Stimulated activated CD4-positive, alpha-beta T cell treated with anti-CD3 and anti-CD28 coated beads, Interleukin-1b, Interleukin-23, amount 100 ng/mL, for 1 hour (primary cell): ENCODE results near the gene VPS52.
"Not testable (repeated sequence)": the region's sequence is repeated elsewhere in the genome, so short reads cannot be mapped to it uniquely, and the experiment has no call there.

Experiments used
- DNase-seq, 2 donors: peaks; one replicate each; pipeline ENCODE4 v3.0.0-alpha.2; 2020; ENCODE audit warnings: low read depth in 2 of 2

Gene VPS52

DNA sequence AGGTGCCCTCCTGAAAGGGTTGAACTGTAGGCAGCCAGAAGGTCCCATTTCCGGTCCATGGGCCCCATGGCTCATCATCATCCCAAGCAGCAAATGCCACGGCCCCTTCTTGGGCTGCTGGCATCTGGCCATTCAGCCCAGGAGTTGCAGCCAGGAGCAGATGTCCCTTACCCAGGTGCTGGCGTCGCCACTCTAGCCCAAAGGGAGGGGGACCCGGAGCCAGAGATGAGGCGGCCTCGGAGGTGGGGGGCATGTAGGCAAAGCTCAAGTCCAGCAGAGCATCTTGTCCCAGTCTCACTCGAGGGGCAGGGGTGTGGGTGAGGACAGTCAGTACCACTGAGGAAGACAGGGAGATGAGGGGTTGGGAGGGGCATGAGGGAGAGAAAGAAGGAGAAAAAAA is 33.4 kb upstream of the VPS52 start:
- DNase-seq: no peak

DNA sequence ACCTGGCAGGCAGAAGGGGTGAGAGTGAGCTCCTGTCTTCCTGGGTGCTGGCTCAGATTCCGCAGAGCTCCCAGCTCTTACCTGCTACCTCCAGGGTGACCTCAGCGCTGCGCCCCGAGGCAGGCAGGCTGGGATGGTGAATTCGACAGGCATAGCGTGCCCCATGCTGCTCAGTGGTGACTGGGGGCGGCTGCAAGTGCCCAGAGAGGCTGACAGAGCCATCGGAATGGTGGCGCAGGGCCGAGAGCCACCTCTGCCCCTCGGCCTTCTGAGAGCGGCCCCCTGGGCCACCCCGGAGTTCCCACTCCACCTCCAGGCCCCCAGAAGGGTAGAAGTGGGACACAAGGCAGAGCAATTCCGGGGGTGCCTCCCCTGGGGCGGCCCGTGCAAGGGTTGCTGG is 32.5 kb upstream of the VPS52 start:
- no peak for DNase-seq

DNA sequence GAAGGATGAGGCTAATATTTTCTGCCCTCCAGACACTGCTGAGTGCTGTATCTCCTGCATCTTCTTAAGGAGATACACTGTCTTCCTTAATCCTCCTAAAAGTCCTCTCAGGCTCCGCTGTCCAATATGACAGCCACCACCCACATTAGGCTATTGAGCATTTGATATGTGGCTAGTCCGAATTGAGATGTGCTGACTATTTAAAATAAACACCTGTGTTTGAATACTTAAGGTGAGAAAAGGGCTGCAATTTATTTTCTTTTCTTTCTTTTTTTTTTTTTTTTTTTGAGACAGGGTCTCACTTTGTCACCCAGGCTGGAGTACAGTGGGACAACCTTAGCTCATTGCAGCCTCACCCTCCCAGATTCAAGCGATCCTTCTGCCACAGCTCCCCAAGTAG is 30.2 kb upstream of the VPS52 start:
- no peak for DNase-seq

DNA sequence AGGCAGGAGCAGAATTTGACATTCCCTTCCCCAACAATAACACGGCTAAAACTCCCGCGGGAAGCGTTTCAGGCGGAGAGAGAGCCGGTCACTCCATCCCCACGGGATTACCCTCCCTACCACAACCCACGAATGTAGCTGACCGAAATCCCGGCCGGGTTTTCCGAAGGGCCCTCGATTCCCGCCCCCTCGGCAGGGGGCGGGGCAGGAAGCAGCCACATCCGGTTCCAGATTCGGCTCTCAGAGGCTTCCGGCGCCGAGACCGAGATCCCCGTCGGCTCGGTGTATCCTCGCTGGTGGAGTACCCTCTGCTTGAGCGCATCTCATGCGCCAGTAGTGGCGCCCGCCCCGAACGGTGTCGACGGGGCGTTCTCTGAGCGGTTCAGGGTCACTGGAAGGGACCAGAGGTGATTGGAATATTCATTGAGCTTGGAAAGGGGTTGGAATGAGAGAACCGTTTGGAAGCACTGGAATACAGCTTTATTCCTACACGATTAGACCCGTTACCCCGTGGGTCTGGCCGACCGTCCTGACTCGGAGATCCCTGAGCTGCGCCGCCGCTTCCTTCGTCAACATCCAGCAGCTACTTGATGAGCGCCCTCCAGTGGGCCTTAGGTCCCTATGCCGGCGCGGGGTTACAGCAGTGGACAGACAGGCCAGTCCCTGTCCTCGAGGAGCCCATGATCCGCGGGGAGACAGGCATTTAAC is 27.7 kb upstream of the VPS52 start:
- peak; percentile 81 to 90 for DNase-seq

DNA sequence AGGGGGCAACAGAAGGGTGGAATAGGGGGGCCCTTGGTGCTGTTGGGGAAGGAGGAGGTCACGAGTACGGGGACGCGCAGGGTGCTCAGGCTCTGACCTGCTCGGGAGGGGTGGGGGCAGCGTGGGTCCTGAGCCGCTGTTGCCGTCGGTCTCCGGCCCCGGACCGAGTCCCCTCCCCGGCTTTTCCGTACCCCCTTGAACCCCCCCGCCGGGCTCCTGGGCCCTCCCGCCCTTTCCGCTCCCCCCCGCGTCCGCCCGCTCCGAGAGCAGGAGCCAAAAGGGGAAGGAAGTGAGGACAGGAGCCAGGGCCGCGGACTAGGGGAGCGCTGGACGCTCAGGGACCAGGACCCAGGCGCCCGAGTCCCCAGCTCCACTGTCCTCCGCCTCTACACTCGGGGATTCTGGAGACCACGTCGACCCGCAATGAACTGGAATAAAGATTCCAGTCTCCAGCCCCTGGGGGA is 27.1 kb upstream of the VPS52 start, which contains the start of gene RGL2:
TSS of gene RGL2 (minus strand) at position 170 of the 464 bp plus-strand sequence. CDS start 332 bp downstream, outside the sequence.
- no peak for DNase-seq

DNA sequence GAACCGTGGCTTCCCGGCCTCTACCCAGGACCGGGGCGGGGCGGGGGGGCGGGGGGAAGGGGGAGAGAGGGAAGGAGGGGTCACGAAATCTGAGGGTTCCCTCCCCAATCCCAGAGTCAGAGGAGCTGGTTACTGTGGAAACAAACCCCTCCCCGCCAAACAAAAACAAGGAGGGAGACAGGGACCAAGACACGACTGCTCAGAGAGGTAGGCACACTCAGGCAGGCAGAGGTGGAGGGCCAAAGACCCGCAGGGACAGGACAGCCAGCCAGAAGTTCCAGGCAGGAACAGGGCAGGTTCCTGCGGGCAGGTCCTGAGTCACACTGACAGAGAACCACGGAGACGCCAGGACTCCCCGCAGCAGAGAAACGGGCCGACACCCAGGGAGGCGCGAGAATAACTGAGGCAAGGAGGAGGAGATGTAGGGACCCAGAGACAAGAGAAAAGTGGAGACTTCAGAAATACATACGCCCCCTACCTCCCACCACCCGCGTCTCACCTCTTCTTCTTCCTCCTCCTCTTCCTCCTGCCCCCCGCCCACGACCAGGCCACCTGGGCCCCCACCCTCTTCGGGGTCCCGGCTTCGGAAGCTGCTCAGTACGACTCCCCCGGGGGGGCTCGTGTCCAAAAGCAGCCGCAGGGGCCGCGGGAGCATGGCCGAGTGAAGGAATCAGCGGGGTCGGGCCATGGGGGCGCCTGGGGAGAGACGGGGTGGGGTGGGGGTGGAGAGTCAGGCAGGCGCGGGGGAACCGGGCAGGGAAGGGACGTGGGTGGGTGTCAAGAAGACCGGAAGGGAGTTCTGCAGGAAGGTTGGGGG is 26.5 kb upstream of the VPS52 start:
- DNase-seq: no peak

DNA sequence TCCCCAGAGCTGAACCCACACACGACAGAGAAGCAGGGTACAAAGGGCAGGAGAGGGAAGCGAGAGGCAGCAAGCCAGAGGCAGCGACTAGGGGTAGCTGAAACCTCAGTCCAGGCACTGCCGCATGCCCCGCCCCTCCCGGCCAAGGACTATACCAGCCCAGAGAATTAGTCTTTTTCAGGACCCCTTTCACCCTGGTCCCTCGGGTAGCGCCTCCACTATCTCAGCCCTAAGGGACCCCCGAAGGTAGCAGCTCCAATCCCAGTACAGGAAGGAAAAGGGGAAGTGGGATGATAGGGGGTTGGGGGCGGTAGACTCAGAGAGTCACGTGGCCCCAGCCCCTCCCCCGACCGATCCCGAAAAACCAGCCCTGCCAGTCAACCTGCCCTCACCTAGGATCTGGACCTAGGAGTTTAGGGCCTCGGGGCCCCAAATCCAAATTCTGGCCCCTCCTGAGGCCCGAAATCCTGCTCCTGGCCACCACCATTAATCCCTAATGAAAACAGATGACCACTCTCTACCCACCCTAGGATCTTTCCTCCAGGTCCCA is 25.8 kb upstream of the VPS52 start:
- DNase-seq: no peak

DNA sequence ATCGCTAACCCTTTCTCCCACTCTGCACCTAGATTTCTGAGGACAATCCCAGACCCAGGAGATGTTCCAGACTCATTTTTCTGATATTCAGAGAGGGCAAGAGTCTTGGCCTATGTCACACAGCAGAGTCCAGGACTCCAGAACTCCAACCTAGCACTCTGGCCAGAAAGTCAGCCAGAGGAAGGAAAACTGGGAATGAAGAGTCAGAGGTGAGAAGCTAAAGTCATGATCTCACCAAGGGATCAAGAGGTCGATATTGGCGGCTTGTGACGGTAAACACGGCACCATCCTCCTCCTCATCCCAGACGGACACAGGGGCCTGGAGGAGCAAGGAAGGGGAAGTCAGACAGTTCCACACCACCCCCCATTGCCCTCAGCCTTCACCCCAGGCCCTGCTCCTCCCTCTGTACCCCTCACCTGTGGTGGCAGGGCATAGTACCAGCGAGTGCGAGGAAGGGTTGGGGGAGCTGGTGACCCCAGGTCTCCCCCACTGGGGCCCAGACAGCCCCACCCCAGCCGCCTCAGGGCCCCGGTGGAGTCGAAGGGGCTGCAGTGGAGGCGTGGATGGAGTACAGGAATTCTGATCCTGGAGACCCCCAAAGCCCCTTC is 25.2 kb upstream of the VPS52 start:
- no peak for DNase-seq

DNA sequence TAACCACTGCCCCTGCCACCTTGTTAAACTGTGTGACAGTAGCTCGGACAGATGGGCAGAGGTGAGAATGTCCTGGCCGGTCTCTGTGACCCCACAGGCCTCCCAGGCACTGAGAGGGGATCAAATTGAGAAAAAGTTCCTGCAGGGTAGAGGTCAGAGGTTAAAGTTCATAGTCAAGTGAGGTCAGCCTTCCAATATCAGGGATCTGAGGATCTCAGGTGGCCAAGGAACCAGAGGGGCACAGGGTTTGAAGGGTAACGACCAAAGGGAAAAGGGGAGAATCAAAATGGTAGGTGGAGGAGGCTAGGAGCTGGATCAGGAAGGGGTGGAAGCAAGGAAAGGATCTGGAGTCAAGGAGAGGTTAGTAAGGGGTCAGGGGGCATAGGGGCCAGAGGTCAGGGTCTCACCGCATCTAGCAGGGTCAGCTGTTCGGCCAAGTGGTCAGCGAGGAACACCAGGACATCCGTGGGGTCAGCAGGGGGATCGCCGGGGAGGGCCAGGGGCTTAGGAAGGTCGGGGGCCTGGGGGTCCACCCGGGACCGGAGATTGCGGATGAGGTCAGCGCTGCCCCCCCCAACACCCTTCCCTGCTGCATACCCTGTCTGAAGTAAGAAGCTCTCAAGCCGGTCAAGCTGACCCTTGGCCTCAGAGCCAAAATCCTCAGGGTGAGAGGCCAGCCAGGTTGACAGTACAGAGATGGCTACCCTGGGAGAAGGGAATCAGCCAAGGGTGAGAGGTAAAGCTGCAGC is 24.1 kb upstream of the VPS52 start:
- no peak for DNase-seq

DNA sequence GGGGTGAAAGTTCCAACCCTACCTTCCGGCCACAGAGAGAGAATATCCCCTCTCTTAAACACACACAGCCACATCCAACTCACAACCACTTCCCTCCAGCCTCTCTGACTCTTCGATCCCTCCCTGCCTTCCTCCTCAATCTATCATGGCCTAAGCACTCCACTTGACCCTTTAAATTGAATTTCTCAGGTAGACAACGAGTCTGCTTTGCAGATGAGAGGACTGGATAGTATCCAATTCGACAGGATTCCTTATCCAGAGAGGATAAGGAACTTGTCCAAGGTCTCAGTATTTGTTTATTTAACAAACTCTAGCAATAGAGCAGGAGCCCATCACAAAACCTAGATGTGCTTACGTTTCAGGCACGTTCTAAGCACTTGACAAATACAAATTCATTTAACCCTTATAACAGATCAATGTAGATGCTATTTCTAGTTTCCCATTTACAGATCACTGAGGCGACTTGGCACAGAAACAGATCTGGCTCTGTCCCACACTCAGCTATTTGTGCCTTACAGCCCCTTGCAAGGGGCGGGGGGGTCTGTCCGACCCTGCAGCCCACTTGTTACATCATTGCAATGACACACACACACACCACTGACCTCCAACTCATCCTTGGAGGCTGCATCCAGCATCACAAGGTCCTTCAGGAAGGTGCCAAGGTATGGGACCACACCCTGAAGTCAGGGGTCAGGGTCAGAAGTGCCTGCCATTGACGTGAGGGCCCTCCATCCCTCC is 22.6 kb upstream of the VPS52 start:
- DNase-seq: no peak

DNA sequence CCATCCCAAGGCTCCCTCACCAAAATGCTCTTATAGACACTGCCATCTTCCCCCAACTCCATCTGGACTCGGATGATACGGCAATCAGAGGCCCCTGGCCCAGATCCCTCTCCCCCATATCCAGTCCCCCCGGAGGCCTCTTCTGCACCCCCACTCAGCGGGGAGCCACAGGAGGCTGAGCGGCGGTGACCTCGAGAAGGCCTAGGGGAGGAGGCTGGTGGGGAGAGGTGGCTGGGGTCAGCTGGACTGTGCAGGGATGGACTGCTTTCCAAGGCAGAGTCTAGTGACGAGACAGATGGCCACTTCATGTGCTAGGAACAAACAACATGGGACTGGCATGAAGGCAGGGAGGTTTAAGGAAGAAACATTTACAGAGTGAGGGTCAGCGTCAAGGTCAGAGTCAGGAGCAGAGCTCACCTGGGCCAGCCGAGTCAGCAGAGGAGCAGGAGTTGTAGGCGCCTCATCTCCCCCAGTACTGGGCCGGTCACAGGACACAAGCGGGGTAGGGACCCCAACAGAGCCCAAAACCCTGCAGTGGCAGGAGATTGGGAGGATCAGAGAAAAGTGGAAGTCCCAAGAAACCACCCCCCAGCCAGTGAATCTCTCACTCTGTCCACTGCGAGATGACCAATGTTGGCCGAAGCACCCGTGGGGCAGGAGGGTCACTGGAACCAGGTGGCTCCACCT is 21.5 kb upstream of the VPS52 start:
- DNase-seq: no peak

DNA sequence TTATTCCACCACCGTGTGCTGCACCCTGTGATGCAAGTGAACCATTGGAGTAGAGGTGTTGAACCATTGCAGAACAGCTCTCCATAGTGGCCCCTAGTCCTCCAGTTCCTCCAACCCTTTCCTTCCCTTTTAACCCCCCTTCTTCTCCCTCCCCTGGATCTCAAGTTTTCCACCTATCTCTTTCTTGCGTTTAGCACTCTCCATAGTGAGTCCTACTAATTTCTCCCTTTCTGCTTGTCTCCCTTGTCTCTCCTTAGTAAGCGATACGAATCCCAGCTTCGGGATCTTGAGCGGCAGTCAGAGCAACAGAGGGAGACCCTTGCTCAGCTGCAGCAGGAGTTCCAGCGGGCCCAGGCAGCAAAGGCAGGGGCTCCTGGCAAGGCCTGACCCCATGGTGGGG is 18.8 kb upstream of the VPS52 start:
- DNase-seq: no peak

DNA sequence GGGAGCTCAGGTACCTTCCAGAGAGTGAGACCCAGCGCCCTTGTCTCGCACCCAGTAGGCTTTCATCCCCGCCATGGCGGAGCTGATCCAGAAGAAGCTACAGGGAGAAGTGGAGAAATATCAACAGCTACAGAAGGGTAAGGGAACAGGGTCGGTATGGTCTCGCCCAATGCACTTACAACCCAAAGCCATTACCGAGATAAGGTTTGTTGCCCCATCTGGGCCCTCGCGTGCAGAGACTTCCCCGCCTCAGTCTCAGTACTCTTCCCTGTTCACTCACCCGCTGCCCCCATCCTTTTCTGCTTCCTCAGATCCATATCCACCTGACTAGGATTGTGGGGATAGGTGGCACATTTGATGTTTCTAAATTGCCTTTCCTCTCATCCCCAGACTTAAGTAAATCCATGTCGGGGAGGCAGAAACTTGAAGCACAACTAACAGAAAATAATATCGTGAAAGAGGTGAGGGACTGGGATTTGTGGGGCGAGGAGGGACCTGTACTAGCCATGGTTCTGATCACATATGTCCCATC is 18.2 kb upstream of the VPS52 start:
- DNase-seq: no peak

DNA sequence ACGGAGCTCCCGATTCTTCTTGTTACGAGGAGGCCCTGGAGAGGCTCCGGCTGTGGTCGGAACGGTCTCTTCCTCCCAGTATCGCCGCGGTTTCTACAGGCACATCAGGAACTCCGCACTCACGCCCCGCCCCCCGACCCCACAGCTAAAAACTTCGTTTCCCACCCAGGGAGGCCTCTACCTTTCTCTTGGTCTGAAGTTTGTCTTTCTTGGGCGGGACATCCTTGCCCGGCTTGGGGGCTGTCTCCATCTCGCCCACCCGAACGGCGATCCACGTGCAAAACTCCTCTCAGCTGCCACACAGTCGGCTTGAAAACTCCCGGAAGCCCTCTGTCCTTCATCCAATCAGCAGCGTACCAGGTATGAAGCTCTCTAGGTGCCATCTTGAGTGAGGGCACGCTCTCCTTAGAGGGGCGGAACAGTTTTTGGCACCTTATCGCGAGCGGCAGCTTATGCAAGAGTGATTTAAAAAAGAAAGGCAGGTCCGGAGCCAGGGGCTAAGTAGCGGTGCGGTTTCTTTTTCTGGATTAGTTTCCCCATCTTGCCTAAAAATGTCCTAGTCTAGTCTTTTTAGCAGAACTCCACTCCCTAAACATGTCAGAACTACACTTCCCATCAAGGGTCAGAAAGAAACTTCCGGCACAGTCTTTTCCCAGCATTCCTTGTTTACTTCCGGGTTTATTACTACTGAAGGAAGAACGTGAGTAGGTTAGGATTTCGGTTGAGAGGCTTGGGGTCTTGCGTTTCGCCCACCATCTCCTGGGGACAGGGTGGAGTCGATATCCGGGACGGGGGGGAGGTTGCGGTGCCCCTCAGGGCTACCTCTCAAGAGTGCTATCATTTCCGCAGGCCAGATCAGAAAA is 17.5 kb upstream of the VPS52 start, which contains the start of the genes PFDN6 and WDR46:
TSS of gene PFDN6 (plus strand) at position 681 of the 863 bp plus-strand sequence. CDS start 256 bp downstream, outside the sequence.
TSS of gene WDR46 (minus strand) at position 319 of the 863 bp plus-strand sequence. CDS start at position 250, 69 bp downstream.
- DNase-seq: peak in 1 of 2 donors; percentile 54

DNA sequence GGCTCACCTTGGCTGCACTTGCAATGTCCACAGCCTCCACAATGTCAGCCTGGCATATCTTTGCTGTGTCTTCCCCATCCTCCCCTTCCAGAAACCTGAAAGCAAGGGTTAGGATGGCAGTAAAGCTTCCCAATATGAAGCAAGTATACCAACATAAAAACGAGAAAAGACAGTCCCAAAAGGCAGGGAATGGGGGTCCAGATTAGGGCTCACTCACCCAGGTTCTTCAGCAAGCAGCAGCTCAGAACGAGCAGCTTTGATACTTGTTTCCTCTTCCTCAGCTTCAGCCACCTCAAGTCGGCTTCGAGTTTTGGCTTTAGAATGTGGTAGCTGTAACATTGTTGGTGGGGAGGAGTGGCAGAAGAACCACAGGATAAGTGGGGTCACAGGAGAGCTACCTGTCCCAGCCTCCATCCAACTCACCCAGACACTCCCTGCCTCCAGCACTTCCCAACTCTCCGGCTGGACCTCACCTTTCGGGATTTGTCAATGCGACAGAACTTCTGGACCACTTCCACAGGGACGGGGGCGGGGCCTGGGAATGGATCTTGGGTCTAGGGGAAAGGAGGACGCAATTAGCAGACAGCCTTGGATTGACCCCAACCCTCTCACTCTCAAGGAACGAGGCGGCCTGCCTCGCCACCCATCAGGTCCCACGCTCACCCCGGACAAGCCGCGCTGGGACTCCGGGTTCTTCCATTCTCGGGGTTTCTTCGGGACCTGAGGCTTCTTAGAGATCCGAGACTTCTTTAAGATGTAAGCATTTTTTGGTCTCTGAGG is 16.7 kb upstream of the VPS52 start:
- DNase-seq: no peak

DNA sequence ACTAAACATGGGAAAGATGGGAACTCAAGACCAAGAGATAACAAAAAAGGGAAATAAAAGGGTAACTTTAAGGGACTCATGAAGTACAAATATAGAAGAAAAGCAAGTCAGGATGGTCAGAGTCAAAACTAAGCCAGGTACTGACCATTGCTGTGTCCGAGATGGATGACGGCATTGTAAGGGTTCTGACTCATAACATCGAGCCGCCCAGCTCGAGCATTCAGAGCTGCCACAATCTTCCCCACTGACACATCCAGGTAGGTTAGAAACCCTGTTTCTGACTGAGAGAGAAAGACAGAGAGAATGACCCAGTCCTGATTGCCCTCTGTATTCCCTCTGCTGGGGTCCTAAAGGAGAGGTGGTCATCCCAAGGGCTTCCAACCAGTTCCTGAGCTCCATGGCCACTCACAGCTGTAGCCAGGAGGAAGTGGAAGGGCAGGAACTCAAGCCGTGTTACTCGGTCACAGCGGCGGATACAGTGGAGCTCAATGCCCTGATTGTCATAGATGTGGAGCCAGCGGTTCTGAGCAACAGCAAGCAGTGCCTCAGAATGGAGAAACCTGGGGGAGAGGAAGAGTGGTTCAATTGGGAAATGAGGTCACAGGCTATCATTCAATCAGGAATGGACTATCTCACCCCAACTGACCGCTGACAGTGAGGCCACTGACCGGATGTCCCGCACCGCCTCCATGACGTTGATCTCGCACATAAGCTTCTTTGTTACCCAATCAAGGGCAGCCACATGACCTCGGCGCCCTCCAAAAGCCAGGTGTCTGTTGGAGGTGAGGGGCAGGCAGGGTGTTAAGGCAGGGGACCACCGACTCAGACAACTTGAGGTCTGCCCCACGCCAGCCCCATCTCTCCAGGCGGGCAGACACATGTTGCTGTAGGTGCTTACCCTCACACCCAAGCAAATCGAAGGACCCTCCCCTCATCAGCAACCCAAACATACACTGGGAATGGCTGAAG is 15.6 kb upstream of the VPS52 start:
- no peak for DNase-seq

DNA sequence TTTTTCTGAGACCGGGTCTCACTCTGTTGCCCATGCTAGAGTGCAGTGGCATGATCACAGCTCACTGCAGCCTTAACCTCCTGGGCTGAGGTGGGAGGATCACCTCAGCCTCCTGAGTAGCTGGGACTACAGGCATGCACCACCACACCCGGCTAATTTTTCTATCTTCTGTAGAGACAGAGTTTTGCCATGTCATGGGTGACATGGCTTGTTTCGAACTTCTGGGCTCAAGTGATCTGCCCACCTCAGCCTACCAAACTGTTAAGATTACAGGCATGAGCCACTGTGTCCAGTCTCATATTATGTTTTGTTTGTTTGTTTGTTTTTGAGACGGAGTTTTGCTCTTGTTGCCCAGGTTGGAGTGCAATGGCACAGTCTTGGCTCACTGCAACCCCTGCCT is 13.5 kb upstream of the VPS52 start:
- not testable (repeated sequence) for DNase-seq
